HG02852 (cell line): ENCODE results near the gene JARID2.

Experiments
- ATAC-seq: cut with Tn5 transposase; IDR thresholded peaks from one replicate; pipeline ENCODE4 v1.9.1; 2021; ENCODE audit warnings: mild to moderate bottlenecking, moderate library complexity; ENCODE audit not compliant: unreplicated experiment

The JARID2 gene

GRCh38 chr6:15245361-15246216, at the start of gene JARID2:
TSS of gene JARID2 (plus strand) at chr6:15246069. CDS start at chr6:15246540, 471 bp downstream.
- ATAC-seq = peak; percentile 57

- no peak for ATAC-seq
These were observed 45.8 kb upstream of the JARID2 start for GRCh38 chr6:15200087-15200486.

- no peak for ATAC-seq
These were observed 40.5 kb upstream of the JARID2 start for GRCh38 chr6:15205321-15205720.

GRCh38 chr6:15206887-15207286, 39.0 kb upstream of the JARID2 start:
- ATAC-seq = no peak

GRCh38 chr6:15207923-15208322, 37.9 kb upstream of the JARID2 start:
- ATAC-seq = no peak

GRCh38 chr6:15213838-15214400, 31.9 kb upstream of the JARID2 start:
- ATAC-seq = no peak

GRCh38 chr6:15218401-15218800, 27.5 kb upstream of the JARID2 start:
- no peak for ATAC-seq

GRCh38 chr6:15220062-15220461, 25.8 kb upstream of the JARID2 start:
- no peak for ATAC-seq

GRCh38 chr6:15227827-15228318, 18.0 kb upstream of the JARID2 start:
- ATAC-seq = no peak

- ATAC-seq = no peak
These were observed 15.0 kb upstream of the JARID2 start for GRCh38 chr6:15230827-15231226.

GRCh38 chr6:15232836-15233510, 12.9 kb upstream of the JARID2 start:
- ATAC-seq = no peak

- no peak for ATAC-seq
These were observed 11.7 kb upstream of the JARID2 start for GRCh38 chr6:15234068-15234758.

GRCh38 chr6:15239616-15240364, 6.1 kb upstream of the JARID2 start:
- ATAC-seq = no peak

GRCh38 chr6:15242503-15242902, 3.4 kb upstream of the JARID2 start:
- ATAC-seq = no peak

- no peak for ATAC-seq
These were observed 2.8 kb upstream of the JARID2 start for GRCh38 chr6:15242937-15243614.

GRCh38 chr6:15243910-15244619, 1.8 kb upstream of the JARID2 start:
- ATAC-seq = no peak

GRCh38 chr6:15244620-15245360, 1.1 kb upstream of the JARID2 start:
- ATAC-seq = peak; percentile 21

- ATAC-seq = no peak
These were observed 372 bp downstream of the JARID2 start for GRCh38 chr6:15246217-15246665.
